ENCODE measurements around the gene ARL15. TPM values are rescaled to one million over a fixed set of nuclear protein-coding genes. Genes with fewer than 3 reads are reported as not detected.

Gene ARL15
- total and polyA plus RNA-seq, 9 donors: 14.9 to 34.0 (median 19.2) TPM

DNA sequence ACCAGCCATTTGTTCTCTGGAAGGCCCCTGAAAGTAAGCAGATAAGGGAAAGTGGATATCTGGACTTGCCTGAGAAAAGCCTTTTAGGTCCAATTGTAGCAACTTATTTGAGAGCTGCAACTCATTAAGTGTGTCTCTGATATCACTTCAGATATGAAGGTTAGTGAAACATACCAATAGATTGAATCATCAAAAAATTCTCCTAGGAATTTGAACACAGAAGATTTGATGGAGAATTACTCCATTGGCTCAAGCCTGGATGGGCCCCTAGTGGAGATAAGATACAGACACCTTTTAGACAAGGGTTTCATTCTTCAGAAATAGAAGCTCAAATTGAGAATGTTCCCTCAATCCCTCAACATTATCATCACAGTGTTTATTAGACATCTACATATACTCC, 393.3 kb downstream of the ARL15 start:
- no peak for DNase-seq
- Histone ChIP-seq H3K9me3 (no peaks in the 10 kb centered on the region), H3K36me3 (no peaks in the 10 kb centered on the region), H3K4me1 (ENCODE audit: insufficient read depth) (no peaks in the 10 kb centered on the region), H3K4me3 (no peak overlapping the region), H3K27me3 (no peaks in the 10 kb centered on the region), H3K27ac (no peak overlapping the region)
- no peak for TF ChIP-seq EP300 (IDR thresholded peaks at IDR 0.05)
- intact Hi-C loops (cut with DNase I): no loop called here

GRCh38 chr5:53915120-53915519, 395.3 kb downstream of the ARL15 start:
- TF ChIP-seq EP300 (IDR thresholded peaks at IDR 0.05): no peak
- TF ChIP-seq POLR2A (IDR thresholded peaks at IDR 0.05): no peak
- TF ChIP-seq CTCF (IDR thresholded peaks at IDR 0.05): no peak
- Histone ChIP-seq H3K36me3 (no peaks in the 10 kb centered on the region), H3K27me3 (no peaks in the 10 kb centered on the region), H3K27ac (no peak overlapping the region), H3K4me3 (no peak overlapping the region), H3K4me1 (ENCODE audit: insufficient read depth) (no peaks in the 10 kb centered on the region), H3K9me3 (no peaks in the 10 kb centered on the region)
- DNase-seq: no peak
- 86 to 87% (median 87%) methylated on average over 1 of the region's 1 CpG for WGBS, 3 donors
- intact Hi-C loops (cut with DNase I): no loop called here

GRCh38 chr5:53913941-53914340, 396.4 kb downstream of the ARL15 start:
- Histone ChIP-seq H3K27me3 (no peaks in the 10 kb centered on the region), H3K27ac (no peak overlapping the region), H3K36me3 (no peaks in the 10 kb centered on the region), H3K9me3 (no peaks in the 10 kb centered on the region), H3K4me3 (no peak overlapping the region), H3K4me1 (ENCODE audit: insufficient read depth) (no peaks in the 10 kb centered on the region)
- TF ChIP-seq CTCF (IDR thresholded peaks at IDR 0.05) (no peak), EP300 (IDR thresholded peaks at IDR 0.05) (no peak), POLR2A (IDR thresholded peaks at IDR 0.05) (no peak)
- DNase-seq: no peak
- WGBS, 3 donors: 61 to 80% (median 64%) methylated on average over 1 of the region's 1 CpG
- intact Hi-C loops (cut with DNase I): no loop called here

DNA sequence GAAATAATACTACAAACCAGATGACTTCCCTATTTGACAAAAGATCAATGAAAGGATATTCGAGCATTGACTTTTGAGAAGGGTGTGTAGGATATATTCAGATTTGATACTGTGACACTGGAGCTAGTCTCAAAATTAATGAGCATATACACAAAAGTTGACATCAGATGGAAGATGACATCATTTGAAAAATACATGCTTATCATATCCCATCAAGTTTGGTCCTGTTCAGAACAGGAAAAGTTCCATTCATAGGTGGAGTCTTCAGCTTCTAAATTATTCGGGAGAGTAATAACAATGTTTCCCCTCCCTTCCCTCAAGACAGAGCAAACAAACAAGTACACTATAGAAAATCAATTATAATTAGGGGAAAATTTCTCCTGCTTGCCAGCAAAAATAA, 401.6 kb downstream of the ARL15 start:
- H3K36me3 ChIP-seq: no peaks in the 10 kb centered on the region
- H3K27ac ChIP-seq: no peak overlapping the region
- H3K27me3 ChIP-seq: no peaks in the 10 kb centered on the region
- DNase-seq: no peak
- H3K4me1 ChIP-seq (ENCODE audit: insufficient read depth): peaks cover 1% of the 10 kb centered on the region
- TF ChIP-seq POLR2A (IDR thresholded peaks at IDR 0.05) (no peak), EP300 (IDR thresholded peaks at IDR 0.05) (no peak), CTCF (IDR thresholded peaks at IDR 0.05) (no peak)
- WGBS, 3 donors: 90 to 93% (median 91%) methylated on average over 2 of the region's 2 CpGs
- H3K4me3 ChIP-seq: no peak overlapping the region
- intact Hi-C loops (cut with DNase I): no loop called here
- H3K9me3 ChIP-seq: no peaks in the 10 kb centered on the region

DNA sequence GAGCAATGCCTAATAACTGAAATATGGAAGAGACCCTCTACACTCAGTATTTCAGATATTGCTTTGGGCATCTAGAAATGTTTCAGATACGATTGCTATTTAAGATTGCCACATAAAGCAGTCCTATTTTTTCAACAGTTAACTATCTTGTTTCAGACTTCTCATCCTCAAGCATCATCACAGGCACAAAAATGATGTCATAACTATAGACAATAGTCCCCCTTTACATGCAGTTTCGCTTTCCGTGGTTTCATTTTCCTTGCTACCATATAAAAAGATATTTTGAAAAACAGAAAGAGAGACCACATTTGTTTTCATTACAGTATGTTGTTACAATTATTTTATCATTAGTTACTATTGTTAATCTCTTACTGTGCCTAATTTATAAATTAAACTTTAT, 402.5 kb downstream of the ARL15 start:
- Histone ChIP-seq H3K27ac (no peak overlapping the region), H3K9me3 (no peaks in the 10 kb centered on the region), H3K4me3 (no peak overlapping the region), H3K27me3 (no peaks in the 10 kb centered on the region), H3K4me1 (ENCODE audit: insufficient read depth) (peaks cover 1% of the 10 kb centered on the region), H3K36me3 (no peaks in the 10 kb centered on the region)
- no peak for DNase-seq
- intact Hi-C loops (cut with DNase I): no loop called here
- TF ChIP-seq CTCF (IDR thresholded peaks at IDR 0.05): no peak
- no peak for TF ChIP-seq POLR2A (IDR thresholded peaks at IDR 0.05)
- no peak for TF ChIP-seq EP300 (IDR thresholded peaks at IDR 0.05)
- WGBS, 3 donors: 92 to 97% (median 95%) methylated on average over 3 of the region's 3 CpGs
